ENCODE measurements around the gene SACM1L.

DNA sequence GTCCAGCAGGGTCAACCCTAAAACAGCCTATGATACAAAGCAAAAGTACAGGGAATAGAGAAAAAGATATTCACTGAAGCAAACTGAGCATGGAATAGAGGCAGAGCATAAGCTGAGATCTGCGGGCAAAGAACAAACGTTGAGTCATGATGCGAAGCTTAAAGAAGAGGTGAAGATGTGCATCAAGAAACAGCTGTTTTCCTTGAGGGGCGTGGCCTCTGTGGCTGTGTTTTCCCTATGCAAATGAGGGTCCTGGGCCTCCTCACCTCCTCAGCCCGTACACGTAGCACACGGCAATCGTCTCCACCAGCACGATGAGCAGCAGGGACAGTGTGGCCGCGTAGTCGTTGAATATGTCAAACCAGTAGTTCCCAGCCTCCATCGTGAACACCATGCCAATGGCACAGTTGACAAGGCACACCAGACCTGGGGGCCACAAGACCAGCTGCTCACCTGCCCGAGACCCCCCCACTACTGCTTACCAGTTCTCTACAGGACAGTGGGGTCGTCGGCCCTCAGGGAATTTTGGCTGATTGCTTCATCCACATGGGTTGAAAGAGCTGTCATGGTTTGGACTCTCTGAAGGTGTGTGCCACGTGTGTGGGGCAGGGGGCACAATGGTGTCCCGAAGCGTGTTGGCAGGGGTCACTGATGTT lies 73.6 kb downstream of the SACM1L start:
- TF ChIP-seq POLR2A (IDR thresholded peaks at IDR 0.05; ENCODE audit: low read depth, low read length) (no peak), TAF1 (IDR thresholded peaks at IDR 0.05; ENCODE audit: low read depth, low read length) (no peak), POLR2AphosphoS5 (IDR thresholded peaks at IDR 0.05; ENCODE audit: low read depth, low read length) (no peak), PAX5 (IDR thresholded peaks at IDR 0.05; ENCODE audit: insufficient read depth, low read length, severe bottlenecking) (no peak)

All from GM12891 (cell line).